NCI-H2081 (cell line): ENCODE data around the gene INAVA.
"Not testable (repeated sequence)": the region's sequence is repeated elsewhere in the genome, so short reads cannot be mapped to it uniquely, and the experiment has no call there.

ENCODE experiments used
- DNase-seq, 2 experiments: peaks; one replicate each; lab custom pipeline; 2025; lab: John Stamatoyannopoulos, UW

INAVA gene

DNA sequence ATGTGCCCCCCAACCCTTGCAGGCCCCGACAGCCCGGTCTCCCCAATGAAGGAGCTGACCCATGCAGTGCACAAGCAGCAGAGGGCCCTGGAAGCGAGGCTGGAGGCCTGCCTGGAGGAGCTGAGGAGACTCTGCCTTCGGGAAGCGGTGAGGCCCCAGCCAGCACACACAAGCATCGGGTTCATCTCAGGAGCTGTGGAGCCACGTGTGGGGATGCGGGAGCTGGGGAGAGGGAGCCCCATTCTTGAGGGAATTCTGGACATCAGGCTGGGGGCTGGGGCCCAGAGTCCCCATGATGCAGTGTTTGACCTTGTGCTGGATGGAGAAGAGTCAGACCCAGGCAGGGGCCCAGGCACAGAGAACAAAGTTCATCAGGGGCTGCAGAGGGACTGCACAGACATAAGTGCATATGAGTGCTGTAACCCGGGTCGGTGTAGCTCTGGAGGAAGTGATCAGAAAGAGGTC is 4.8 kb downstream of the INAVA start:
- no peak for DNase-seq

GRCh38 chr1:200899954-200900867 is 5.5 kb downstream of the INAVA start:
- no peak for DNase-seq

DNA sequence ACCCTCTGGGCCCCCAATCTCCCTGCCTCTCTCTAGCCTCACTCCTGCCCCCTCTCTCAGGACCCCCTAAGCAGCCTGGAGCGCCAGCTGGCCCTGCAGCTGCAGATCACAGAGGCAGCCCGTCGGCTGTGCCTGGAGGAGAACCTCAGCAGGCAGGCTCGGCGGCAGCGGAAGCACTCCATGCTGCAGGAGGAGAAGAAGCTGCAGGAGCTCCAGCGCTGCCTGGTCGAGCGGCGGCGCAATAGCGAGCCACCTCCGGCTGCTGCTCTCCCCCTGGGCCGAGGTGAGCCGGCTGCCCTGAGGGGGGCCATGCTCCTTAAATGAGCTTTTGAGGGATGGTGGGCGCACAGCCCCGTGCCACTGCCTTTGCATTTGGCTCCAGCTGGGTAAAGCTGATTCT is 6.2 kb downstream of the INAVA start:
- no peak for DNase-seq

DNA sequence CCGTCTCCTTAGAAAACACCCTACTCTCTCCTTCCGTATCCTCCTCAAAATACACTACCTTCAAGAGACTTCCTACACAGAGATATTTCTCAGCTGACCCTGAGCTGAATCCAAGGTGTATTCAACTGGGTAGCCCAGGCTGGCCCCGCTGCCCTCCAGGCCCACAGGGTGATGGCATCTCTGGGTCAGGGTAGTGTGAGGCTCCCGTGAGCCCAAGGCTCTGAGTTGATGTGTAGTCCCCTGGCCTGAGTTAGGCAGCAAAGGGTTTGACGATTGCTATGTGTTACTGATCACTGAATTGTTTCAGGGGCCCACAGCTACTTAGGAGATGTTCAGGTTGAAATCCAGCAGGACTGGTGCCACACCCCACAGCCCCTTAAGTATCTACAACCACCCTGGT is 6.7 kb downstream of the INAVA start:
- no peak for DNase-seq

DNA sequence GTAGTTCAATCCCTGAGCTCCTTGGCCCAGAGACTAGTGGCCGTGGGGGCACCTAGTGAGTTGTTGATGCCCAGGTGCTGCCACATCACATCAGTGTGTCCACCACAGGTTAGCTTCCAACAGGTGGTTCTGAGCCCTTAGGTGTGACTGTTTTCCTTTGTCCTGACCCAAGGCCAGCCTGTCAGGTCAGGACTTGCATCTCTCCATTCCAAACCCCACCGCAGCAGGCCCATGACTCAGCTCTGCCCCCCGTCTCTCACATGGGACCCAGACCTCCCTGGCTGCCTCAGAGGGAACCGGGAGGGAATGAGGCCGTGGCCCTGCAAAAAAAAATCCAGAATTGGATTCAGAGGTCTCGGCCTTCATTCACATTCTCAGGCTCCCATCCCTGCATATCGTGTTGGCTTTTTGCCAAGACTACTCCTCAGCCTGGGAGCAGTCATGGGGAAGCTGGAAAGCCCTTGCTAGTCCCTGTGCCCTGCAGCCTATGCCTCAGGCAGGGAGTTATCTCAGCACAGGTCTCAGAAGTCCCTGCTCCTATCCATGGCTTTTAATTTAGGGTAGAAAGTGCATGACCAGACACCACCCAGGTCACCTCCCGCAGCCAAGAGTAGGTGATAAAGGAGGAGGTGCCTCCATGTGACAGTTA is 7.2 kb downstream of the INAVA start:
- DNase-seq: no peak

GRCh38 chr1:200903793-200904192 is 9.1 kb downstream of the INAVA start:
- DNase-seq: no peak

DNA sequence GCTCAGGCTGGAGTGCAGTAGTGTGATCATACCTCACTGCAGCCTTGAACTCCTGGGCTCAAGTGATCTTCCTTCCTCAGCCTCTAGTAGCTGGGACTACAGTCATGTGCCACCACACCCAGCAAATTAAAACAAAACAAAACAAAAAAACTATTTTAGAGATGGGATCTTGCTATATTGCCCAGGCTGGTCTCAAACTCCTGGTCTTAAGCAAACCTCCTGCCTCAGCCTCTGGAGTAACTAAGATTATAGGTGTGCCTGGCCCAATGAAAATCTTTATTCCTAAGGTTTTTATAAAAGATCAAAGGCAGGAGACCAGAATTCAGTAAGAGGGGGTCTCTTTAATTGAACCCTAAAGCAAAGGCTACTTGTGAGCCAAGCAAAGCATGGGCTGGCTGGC is 10.1 kb downstream of the INAVA start:
- DNase-seq: no peak

DNA sequence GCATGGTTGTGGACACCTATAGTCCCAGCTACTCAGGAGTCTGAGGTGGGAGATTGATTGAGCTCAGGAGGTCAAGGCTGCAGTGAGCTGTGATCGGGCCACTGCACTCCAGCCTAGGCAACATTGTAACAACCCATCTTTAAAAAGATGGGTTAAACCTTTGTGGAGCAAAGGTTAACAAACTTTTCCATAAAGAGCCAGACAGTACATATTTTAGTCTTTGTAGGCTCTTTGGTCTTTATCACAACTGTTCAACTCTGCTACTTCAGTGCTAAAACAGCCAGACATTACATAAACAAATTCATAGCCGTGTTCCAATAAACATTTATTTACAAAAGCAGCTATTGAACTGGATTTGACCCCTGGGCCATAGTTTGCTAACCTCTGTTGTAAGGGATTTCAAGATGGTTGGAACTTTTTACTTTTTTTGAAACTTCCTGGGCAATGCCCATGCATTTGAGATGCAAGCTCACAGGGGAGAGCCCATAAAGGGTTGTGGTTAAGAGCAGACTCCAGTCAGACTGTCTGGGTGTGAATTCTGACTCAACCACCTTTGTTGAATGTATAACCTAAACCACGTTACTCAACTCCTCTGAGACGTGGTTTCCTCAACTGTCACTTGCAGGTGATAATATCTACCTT is 10.8 kb downstream of the INAVA start:
- no peak for DNase-seq

- no peak for DNase-seq
These were observed 11.8 kb downstream of the INAVA start for GRCh38 chr1:200906491-200906890.

DNA sequence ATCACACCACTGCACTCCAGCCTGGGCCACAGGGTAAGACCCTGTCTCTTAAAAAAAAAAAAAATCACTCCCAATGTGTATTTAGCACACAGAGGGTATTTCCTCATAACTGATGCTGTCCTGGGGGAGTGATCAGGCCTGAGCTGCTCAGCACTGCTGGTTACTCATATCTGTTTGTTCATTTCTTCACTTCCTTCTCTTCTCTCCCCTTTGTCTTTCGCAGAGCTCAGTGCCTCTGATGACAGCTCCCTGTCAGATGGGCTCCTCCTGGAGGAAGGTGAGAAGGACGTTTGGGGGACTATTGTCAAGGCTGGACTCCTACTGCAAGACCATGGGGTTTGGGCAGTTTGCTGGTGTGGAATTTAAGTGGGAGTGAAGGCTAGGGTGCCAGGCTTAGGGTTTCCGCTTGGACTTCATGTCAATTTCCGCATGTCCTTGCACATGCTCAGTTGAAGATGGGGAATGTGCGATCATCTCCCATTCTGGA is 13.0 kb downstream of the INAVA start:
- DNase-seq: no peak

DNA sequence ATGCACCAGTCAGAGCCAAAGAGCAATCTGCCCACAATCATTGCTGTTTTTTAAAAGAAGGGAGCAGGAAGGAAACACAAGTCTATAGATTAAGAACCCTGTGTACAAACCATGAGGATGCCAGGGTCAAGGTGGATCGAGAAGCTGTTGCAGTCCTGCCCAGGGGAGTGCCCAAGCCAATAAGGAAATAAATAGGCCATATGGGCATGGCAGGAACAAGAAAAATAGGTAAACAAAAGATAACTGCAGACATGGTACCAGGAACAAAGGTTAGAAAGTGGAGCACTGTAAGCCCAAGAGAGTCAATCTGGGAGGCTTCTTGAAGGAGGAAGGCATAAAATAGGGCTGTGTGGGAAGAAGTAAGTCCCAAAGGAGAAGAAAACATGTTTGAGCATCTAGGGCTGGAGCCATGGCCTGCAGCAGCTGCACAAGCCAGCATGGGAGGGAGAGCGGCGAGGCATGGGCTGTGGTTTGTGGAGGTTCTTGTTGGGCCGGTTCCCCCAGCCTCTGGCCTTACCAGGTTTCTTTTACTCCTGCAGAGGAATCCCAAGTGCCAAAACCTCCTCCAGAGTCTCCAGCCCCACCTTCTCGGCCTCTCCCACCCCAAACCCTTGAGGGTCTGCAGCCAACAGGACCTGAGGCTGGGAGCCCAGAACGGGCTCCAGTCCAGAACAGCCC is 13.6 kb downstream of the INAVA start:
- DNase-seq: no peak

- DNase-seq: no peak
These were observed 14.4 kb downstream of the INAVA start for GRCh38 chr1:200909071-200909470.

DNA sequence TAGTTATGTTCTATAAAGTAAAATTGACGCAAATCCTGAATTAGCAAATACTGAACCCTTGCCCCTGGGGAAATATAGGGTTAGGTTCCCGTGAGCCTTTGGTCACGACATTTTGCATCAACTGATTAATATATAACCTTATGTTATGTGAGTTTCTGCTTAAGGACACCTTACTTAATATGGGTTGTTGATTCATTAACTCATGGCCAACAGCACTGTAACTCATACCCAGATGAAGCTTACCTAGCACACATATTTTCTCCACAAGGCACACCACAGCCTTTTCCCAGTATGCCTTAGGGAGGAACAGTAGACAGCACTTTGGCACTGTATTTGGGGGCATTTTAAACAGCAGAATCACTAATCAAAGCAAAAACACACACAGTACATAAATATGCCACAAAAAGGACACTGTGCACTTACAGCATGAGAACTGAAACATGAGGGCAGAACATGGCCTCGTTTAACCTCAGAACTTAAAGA is 15.1 kb downstream of the INAVA start:
- DNase-seq: no peak

GRCh38 chr1:200911361-200911760 is 16.7 kb downstream of the INAVA start:
- DNase-seq: no peak

DNA sequence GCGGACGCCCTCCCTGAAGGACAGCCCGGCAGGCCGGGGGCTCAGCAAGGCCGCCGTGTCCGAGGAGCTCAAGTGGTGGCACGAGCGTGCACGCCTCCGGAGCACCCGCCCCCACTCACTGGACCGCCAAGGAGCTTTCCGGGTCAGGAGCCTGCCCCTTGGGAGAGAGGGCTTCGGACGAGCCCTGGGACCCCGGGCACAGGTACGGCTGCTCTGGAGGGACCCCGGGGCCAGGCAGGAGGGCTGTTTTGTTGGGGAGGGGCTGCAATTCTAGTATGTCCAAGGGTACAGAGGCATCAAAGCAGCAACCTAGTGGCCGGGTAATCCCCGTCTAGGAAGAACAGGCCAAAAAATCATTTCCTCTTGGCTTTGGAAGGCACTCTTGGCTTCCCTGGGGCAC is 17.2 kb downstream of the INAVA start:
- not testable (repeated sequence) for DNase-seq

GRCh38 chr1:200912737-200913407 is 18.2 kb downstream of the INAVA start:
- DNase-seq: no peak

DNA sequence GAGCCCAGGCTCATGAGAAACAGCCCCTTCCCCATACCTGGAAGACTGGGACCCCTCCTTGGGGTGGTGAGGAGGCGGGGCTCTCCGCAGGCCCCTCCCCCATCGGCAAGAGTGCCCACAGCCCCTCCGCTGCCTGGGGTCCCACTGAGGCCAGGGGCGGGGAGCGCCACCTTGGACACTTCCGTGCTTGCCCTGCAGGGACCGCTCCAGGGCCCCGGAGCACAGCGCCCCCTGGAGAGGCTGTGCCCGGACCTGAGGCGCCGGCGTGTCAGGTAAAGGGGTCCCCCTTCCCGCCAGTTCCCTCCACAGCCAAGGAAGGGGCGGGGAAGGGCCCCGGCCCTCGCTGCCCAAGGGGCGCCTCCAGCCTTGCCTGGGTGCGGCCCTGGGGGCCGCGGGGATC is 21.5 kb downstream of the INAVA start:
- no peak for DNase-seq

DNA sequence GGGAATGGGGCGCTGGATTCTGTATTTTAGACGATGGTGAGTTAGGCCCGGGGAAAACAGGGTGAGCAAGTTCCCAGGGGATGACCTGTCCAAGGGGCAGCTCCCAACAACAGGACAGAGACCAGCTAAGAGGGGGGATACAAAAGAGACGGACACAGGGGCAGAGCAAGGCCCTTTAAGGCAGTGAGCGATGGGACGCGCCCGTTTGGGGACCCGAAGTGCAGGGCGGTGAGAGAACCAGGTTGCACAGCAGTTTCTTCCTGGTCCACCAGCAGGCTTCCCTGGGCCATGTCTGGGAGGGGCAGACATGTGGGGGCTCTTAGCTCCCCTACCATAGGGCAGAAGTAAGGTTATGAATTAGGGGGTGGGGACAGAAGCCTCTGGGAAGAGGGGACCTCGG is 22.0 kb downstream of the INAVA start:
- no peak for DNase-seq

- no peak for DNase-seq
These were observed 22.7 kb downstream of the INAVA start for GRCh38 chr1:200917291-200917817.

- no peak for DNase-seq
These were observed 23.3 kb downstream of the INAVA start for GRCh38 chr1:200918006-200918405.

DNA sequence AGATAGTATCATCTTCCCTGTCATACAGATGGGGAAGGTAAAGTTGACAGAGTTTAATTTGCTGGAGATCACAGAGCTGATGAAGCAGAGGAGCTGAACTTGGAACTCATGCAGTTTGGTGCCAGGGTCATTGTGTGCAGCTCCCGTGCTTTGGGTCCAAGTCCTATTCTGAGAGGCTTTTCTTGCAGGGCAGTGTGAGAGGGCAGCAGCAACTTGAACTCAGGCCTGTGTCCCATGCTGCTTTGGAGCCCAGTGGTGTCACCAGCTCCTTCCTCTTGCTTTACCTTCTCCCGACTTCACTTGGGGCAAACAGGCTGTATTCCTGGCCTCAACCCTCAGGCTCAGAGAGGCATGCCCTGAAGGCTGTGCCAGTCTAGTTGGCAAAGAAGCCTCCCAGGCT is 24.7 kb downstream of the INAVA start:
- DNase-seq: no peak
